ENCODE results near the gene HMGCR. TPM values are rescaled to one million over a fixed set of nuclear protein-coding genes. Genes with fewer than 3 reads are reported as not detected.

HMGCR gene
- total RNA-seq, 4 donors from 2014 or later, result 11.4 to 54.4 (median 18.2) TPM

DNA sequence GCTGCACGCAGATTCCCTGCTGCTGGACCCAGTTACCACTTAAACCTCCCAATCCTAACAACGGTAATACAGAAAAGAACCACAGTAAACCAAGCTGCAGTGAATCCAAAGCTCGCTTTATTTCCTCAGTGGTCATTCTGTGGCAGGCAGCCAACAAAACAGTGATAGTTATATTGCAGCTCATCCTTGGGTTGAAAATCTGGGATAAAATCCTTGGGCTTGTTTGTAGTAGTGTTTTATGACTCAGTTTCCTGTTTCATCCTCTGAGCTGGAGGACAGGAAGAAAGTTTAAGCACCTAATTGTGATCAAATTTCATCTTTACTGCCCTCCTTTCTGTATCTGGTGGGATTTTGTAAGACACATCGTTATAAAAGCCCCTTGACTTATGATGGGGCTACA lies 31.4 kb downstream of the HMGCR start:
- Histone ChIP-seq H3K4me1 (no peaks in the 10 kb centered on the region), H3K27me3 (no peaks in the 10 kb centered on the region), H3K36me3 (peaks cover 0 to 9% (median 0%) of the 10 kb centered on the region in 3 donors), H3K27ac (no peak overlapping the region), H3K9me3 (no peaks in the 10 kb centered on the region), H3K4me3 (no peak overlapping the region)
- TF ChIP-seq EP300 (IDR thresholded peaks at IDR 0.05) (no peak), POLR2A (IDR thresholded peaks at IDR 0.05) (no peak), CTCF (IDR thresholded peaks at IDR 0.05) (no peak)
- WGBS, 2 donors, result 60 to 78% methylated on average over 4 of the region's 4 CpGs
- DNase-seq (ENCODE audit: low spot score in 2 of 2), result no peak

- Histone ChIP-seq H3K36me3 (peaks cover 0 to 49% (median 2%) of the 10 kb centered on the region in 3 donors), H3K27me3 (no peaks in the 10 kb centered on the region), H3K9me3 (no peaks in the 10 kb centered on the region), H3K4me1 (no peaks in the 10 kb centered on the region), H3K4me3 (no peak overlapping the region), H3K27ac (no peak overlapping the region)
- no peak for DNase-seq (ENCODE audit: low spot score in 2 of 2)
- TF ChIP-seq EP300 (IDR thresholded peaks at IDR 0.05) (no peak), POLR2A (IDR thresholded peaks at IDR 0.05) (no peak), CTCF (IDR thresholded peaks at IDR 0.05) (no peak)
- 51 to 55% methylated on average over 2 of the region's 2 CpGs for WGBS, 2 donors
Measured at GRCh38 chr5:75373862-75374261, 36.8 kb downstream of the HMGCR start.

DNA sequence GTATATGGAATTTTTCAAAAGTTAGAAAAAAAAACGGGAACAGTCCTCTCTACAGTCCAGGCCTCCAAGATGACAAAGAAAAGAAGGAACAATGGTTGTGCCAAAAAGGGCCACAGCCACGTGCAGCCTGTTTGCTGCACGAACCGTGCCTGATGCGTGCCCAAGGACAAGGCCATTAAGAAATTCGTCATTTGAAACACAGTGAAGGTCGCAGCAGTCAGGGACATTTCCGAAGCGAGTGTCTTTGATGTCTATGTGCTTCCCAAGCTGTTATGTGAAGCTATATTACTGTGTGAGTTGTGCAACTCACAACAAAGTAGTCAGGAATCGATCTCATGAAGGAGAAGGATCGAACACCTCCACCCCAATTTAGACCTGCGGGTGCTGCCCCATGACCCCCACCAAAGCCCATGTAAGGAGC lies 37.4 kb downstream of the HMGCR start:
- H3K36me3 ChIP-seq, result peaks cover 0 to 55% (median 2%) of the 10 kb centered on the region in 3 donors
- WGBS, 2 donors, result 83 to 86% methylated on average over 12 of the region's 12 CpGs

GRCh38 chr5:75375414-75375813 lies 38.4 kb downstream of the HMGCR start:
- Histone ChIP-seq H3K27ac (no peak overlapping the region), H3K4me3 (no peak overlapping the region), H3K36me3 (peaks cover 0 to 65% (median 7%) of the 10 kb centered on the region in 3 donors), H3K4me1 (no peaks in the 10 kb centered on the region), H3K9me3 (no peaks in the 10 kb centered on the region), H3K27me3 (no peaks in the 10 kb centered on the region)
- WGBS, 2 donors, result 95% methylated on average over 4 of the region's 4 CpGs
- TF ChIP-seq POLR2A (IDR thresholded peaks at IDR 0.05) (no peak), CTCF (IDR thresholded peaks at IDR 0.05) (no peak), EP300 (IDR thresholded peaks at IDR 0.05) (no peak)
- no peak for DNase-seq (ENCODE audit: low spot score in 2 of 2)

More for the DNA sequence above, 37.4 kb downstream of the HMGCR start:
- no peak overlapping the region for H3K27ac ChIP-seq
- H3K27me3 ChIP-seq, result no peaks in the 10 kb centered on the region
- H3K4me1 ChIP-seq, result no peaks in the 10 kb centered on the region
- H3K4me3 ChIP-seq, result no peak overlapping the region
- no peak for TF ChIP-seq CTCF (IDR thresholded peaks at IDR 0.05)
- H3K9me3 ChIP-seq, result no peaks in the 10 kb centered on the region
- DNase-seq (ENCODE audit: low spot score in 2 of 2), result no peak

DNA sequence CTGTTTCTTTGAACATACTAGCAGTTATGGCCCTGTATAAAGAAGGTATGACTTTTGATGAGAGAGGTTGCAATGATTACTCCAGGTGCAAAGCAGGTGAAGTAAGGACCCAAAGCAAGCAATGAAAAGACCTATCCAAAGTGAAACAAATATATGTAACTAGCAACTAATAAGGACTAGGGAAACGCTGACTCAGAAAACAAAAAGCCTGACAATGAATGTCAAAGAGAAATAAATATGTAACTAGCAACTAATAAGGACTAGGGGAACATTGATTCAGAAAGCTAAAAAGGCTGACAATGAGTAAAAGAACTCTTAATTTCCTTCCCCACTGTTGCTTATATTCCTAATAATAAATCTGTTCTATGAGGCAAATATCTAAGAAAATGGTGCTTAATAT lies 43.1 kb downstream of the HMGCR start:
- no peaks in the 10 kb centered on the region for H3K27me3 ChIP-seq
- H3K9me3 ChIP-seq, result no peaks in the 10 kb centered on the region
- WGBS, 2 donors, result 96 to 100% methylated on average over 1 of the region's 1 CpG
- peaks cover 5 to 80% (median 6%) of the 10 kb centered on the region in 3 donors for H3K36me3 ChIP-seq
- TF ChIP-seq POLR2A (IDR thresholded peaks at IDR 0.05) (no peak), CTCF (IDR thresholded peaks at IDR 0.05) (no peak), EP300 (IDR thresholded peaks at IDR 0.05) (no peak)
- no peaks in the 10 kb centered on the region for H3K4me1 ChIP-seq
- no peak overlapping the region for H3K4me3 ChIP-seq
- no peak overlapping the region for H3K27ac ChIP-seq
- no peak for DNase-seq (ENCODE audit: low spot score in 2 of 2)
